ENCODE measurements around the gene VAV2.

DNA sequence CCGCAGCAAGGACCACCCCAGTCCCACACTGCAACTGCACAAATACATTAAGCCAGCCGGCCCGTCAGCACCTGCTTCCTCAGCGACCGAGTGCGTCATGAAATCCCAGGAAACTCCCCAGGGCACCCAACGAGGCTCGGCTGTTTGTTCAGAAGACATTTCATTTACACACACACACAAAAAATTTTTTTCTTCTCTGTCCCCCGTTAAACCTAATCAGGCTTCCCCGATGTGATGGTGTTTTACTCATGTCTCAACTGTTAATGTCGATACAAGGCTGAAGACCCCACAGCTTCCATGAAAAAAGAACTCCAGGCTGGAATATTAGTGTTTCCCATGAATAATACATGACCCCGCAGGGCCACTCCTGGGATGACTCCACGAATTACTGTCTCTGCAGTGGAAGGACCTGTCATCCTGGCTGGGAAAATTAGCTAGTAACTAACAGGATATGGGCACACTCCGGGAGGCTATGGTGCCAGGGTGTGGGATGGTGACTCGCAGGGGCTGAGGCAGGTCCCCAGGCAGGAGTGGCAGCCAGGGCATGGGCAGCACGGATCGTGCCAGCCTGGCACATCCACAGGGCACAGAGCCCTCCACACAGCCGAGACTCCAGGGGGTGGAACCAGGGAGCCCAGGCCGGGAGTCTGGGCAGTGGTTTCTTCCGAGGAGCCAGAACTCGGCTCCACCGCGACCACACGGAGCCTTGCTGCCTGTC is 102.4 kb downstream of the VAV2 start:
- no peak for TF ChIP-seq USF1 (IDR thresholded peaks at IDR 0.05; ENCODE audit: borderline replicate concordance, low read depth)
- TF ChIP-seq, protein P1, sequence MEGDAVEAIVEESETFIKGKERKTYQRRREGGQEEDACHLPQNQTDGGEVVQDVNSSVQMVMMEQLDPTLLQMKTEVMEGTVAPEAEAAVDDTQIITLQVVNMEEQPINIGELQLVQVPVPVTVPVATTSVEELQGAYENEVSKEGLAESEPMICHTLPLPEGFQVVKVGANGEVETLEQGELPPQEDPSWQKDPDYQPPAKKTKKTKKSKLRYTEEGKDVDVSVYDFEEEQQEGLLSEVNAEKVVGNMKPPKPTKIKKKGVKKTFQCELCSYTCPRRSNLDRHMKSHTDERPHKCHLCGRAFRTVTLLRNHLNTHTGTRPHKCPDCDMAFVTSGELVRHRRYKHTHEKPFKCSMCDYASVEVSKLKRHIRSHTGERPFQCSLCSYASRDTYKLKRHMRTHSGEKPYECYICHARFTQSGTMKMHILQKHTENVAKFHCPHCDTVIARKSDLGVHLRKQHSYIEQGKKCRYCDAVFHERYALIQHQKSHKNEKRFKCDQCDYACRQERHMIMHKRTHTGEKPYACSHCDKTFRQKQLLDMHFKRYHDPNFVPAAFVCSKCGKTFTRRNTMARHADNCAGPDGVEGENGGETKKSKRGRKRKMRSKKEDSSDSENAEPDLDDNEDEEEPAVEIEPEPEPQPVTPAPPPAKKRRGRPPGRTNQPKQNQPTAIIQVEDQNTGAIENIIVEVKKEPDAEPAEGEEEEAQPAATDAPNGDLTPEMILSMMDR (IDR thresholded peaks at IDR 0.05): no peak
- TF ChIP-seq MXI1 (IDR thresholded peaks at IDR 0.05; ENCODE audit: low read depth, low read length): no peak
- no peak for TF ChIP-seq MEF2A (IDR thresholded peaks at IDR 0.05; ENCODE audit: borderline replicate concordance, low read depth)
- no peak for TF ChIP-seq EP300 (IDR thresholded peaks at IDR 0.05; ENCODE audit: borderline replicate concordance in 1 of 2, low read depth in 1 of 2, low read length in 1 of 2)
- no peak for TF ChIP-seq ELF1 (IDR thresholded peaks at IDR 0.05)
- TF ChIP-seq FOXM1 (IDR thresholded peaks at IDR 0.05; ENCODE audit: low read depth): no peak
- no peak for TF ChIP-seq REST (IDR thresholded peaks at IDR 0.05; ENCODE audit: low read depth, low read length)
- TF ChIP-seq NFIC (IDR thresholded peaks at IDR 0.05; ENCODE audit: borderline replicate concordance): no peak

All from SK-N-SH (cell line).